ENCODE data around the gene ZIK1.

ZIK1 gene

GRCh38 chr19:57615346-57615745 is 31.4 kb downstream of the ZIK1 start:
- no peak overlapping the region for H3K27ac ChIP-seq (ENCODE audit: low read length)
- H3K9ac ChIP-seq (ENCODE audit: low read length) = no peak overlapping the region
- peaks cover 49% of the 10 kb centered on the region for H3K36me3 ChIP-seq (ENCODE audit: control insufficient read depth, low read depth, low read length)
- H3K4me3 ChIP-seq (ENCODE audit: low read length) = peak overlapping the region; percentile 89
- H3K9me3 ChIP-seq (ENCODE audit: control insufficient read depth, low read depth, low read length) = peaks cover 57% of the 10 kb centered on the region
- no peaks in the 10 kb centered on the region for H3K4me1 ChIP-seq (ENCODE audit: control insufficient read depth, low read depth, low read length)
- no peaks in the 10 kb centered on the region for H3K27me3 ChIP-seq (ENCODE audit: control insufficient read depth, insufficient read depth, low read length)

- no peaks in the 10 kb centered on the region for H3K4me1 ChIP-seq (ENCODE audit: control insufficient read depth, low read depth, low read length)
- H3K4me3 ChIP-seq (ENCODE audit: low read length) = no peak overlapping the region
- H3K9me3 ChIP-seq (ENCODE audit: control insufficient read depth, low read depth, low read length) = peaks cover 79% of the 10 kb centered on the region
- H3K36me3 ChIP-seq (ENCODE audit: control insufficient read depth, low read depth, low read length) = peaks cover 87% of the 10 kb centered on the region
- H3K9ac ChIP-seq (ENCODE audit: low read length) = no peak overlapping the region
- no peaks in the 10 kb centered on the region for H3K27me3 ChIP-seq (ENCODE audit: control insufficient read depth, insufficient read depth, low read length)
- no peak overlapping the region for H3K27ac ChIP-seq (ENCODE audit: low read length)
Observed at GRCh38 chr19:57620673-57621348, 36.9 kb downstream of the ZIK1 start.

- H3K9me3 ChIP-seq (ENCODE audit: control insufficient read depth, low read depth, low read length) = peaks cover 57% of the 10 kb centered on the region
- H3K4me1 ChIP-seq (ENCODE audit: control insufficient read depth, low read depth, low read length) = no peaks in the 10 kb centered on the region
- no peak overlapping the region for H3K4me3 ChIP-seq (ENCODE audit: low read length)
- H3K27ac ChIP-seq (ENCODE audit: low read length) = no peak overlapping the region
- H3K36me3 ChIP-seq (ENCODE audit: control insufficient read depth, low read depth, low read length) = peaks cover 65% of the 10 kb centered on the region
- H3K9ac ChIP-seq (ENCODE audit: low read length) = no peak overlapping the region
- no peaks in the 10 kb centered on the region for H3K27me3 ChIP-seq (ENCODE audit: control insufficient read depth, insufficient read depth, low read length)
Observed at GRCh38 chr19:57623091-57623490, 39.1 kb downstream of the ZIK1 start.

GRCh38 chr19:57632987-57633831 is 49.3 kb downstream of the ZIK1 start, which contains the start of gene ZNF211:
ZNF211 (plus strand) TSS chr19:57633168; CDS start chr19:57633347, 179 bp downstream.
- no peak within 1 kb of the TSS for H3K27ac ChIP-seq (ENCODE audit: low read length)
- H3K27me3 ChIP-seq (ENCODE audit: control insufficient read depth, insufficient read depth, low read length) = no peaks in the 10 kb centered on the region
- H3K4me3 ChIP-seq (ENCODE audit: low read length) = peak within 1 kb of the TSS; percentile 90
- no peaks in the 10 kb centered on the region for H3K4me1 ChIP-seq (ENCODE audit: control insufficient read depth, low read depth, low read length)
- peaks cover 10% of the 10 kb centered on the region for H3K36me3 ChIP-seq (ENCODE audit: control insufficient read depth, low read depth, low read length)
- peak within 1 kb of the TSS; percentile 69 for H3K9ac ChIP-seq (ENCODE audit: low read length)
- peaks cover 8% of the 10 kb centered on the region for H3K9me3 ChIP-seq (ENCODE audit: control insufficient read depth, low read depth, low read length)

- Histone ChIP-seq H3K4me3 (ENCODE audit: low read length) (peak overlapping the region; percentile 90), H3K27ac (ENCODE audit: low read length) (no peak overlapping the region), H3K9me3 (ENCODE audit: control insufficient read depth, low read depth, low read length) (peaks cover 8% of the 10 kb centered on the region), H3K4me1 (ENCODE audit: control insufficient read depth, low read depth, low read length) (no peaks in the 10 kb centered on the region), H3K36me3 (ENCODE audit: control insufficient read depth, low read depth, low read length) (peaks cover 10% of the 10 kb centered on the region), H3K9ac (ENCODE audit: low read length) (peak overlapping the region; percentile 69), H3K27me3 (ENCODE audit: control insufficient read depth, insufficient read depth, low read length) (no peaks in the 10 kb centered on the region)
Observed at GRCh38 chr19:57633832-57634131, 49.8 kb downstream of the ZIK1 start.

- no peak overlapping the region for H3K9ac ChIP-seq (ENCODE audit: low read length)
- peaks cover 8% of the 10 kb centered on the region for H3K9me3 ChIP-seq (ENCODE audit: control insufficient read depth, low read depth, low read length)
- no peaks in the 10 kb centered on the region for H3K27me3 ChIP-seq (ENCODE audit: control insufficient read depth, insufficient read depth, low read length)
- H3K4me1 ChIP-seq (ENCODE audit: control insufficient read depth, low read depth, low read length) = no peaks in the 10 kb centered on the region
- no peak overlapping the region for H3K27ac ChIP-seq (ENCODE audit: low read length)
- H3K4me3 ChIP-seq (ENCODE audit: low read length) = no peak overlapping the region
- H3K36me3 ChIP-seq (ENCODE audit: control insufficient read depth, low read depth, low read length) = peaks cover 37% of the 10 kb centered on the region
Observed at GRCh38 chr19:57637379-57637778, 53.4 kb downstream of the ZIK1 start.

- H3K4me1 ChIP-seq (ENCODE audit: control insufficient read depth, low read depth, low read length) = no peaks in the 10 kb centered on the region
- H3K27ac ChIP-seq (ENCODE audit: low read length) = no peak overlapping the region
- no peak overlapping the region for H3K4me3 ChIP-seq (ENCODE audit: low read length)
- no peaks in the 10 kb centered on the region for H3K27me3 ChIP-seq (ENCODE audit: control insufficient read depth, insufficient read depth, low read length)
- peaks cover 8% of the 10 kb centered on the region for H3K9me3 ChIP-seq (ENCODE audit: control insufficient read depth, low read depth, low read length)
- H3K9ac ChIP-seq (ENCODE audit: low read length) = no peak overlapping the region
- H3K36me3 ChIP-seq (ENCODE audit: control insufficient read depth, low read depth, low read length) = peaks cover 36% of the 10 kb centered on the region
Observed at GRCh38 chr19:57641715-57642234, 57.8 kb downstream of the ZIK1 start.

- no peak overlapping the region for H3K4me3 ChIP-seq (ENCODE audit: low read length)
Observed at GRCh38 chr19:57642396-57643046, 58.6 kb downstream of the ZIK1 start.

More at GRCh38 chr19:57642396-57643046, 58.6 kb downstream of the ZIK1 start:
- Histone ChIP-seq H3K4me1 (ENCODE audit: control insufficient read depth, low read depth, low read length) (no peaks in the 10 kb centered on the region), H3K27ac (ENCODE audit: low read length) (no peak overlapping the region), H3K27me3 (ENCODE audit: control insufficient read depth, insufficient read depth, low read length) (no peaks in the 10 kb centered on the region), H3K36me3 (ENCODE audit: control insufficient read depth, low read depth, low read length) (peaks cover 33% of the 10 kb centered on the region), H3K9me3 (ENCODE audit: control insufficient read depth, low read depth, low read length) (peaks cover 1% of the 10 kb centered on the region), H3K9ac (ENCODE audit: low read length) (no peak overlapping the region)
